Globus pallidus (tissue), 1 donor: ENCODE measurements around the gene MFAP2.
"Not testable (repeated sequence)": the region's sequence is repeated elsewhere in the genome, so short reads cannot be mapped to it uniquely, and the experiment has no call there.

Experiments
- DNase-seq: peaks from one replicate; pipeline ENCODE4 v3.0.0-alpha.2; 2015; ENCODE audit warnings: low spot score

MFAP2 gene

GRCh38 chr1:16929146-16930041 lies 51.0 kb downstream of the MFAP2 start:
- not testable (repeated sequence) for DNase-seq

GRCh38 chr1:16927711-16928485 lies 52.5 kb downstream of the MFAP2 start:
- no peak for DNase-seq

- no peak for DNase-seq
Measured at GRCh38 chr1:16927256-16927655, 53.2 kb downstream of the MFAP2 start.

- DNase-seq, result no peak
Measured at GRCh38 chr1:16926491-16927073, 53.8 kb downstream of the MFAP2 start.

- no peak for DNase-seq
Measured at GRCh38 chr1:16925635-16926490, 54.6 kb downstream of the MFAP2 start.

- no peak for DNase-seq
Measured at GRCh38 chr1:16924919-16925477, 55.4 kb downstream of the MFAP2 start.
